ENCODE results near the gene SARNP.

DNA sequence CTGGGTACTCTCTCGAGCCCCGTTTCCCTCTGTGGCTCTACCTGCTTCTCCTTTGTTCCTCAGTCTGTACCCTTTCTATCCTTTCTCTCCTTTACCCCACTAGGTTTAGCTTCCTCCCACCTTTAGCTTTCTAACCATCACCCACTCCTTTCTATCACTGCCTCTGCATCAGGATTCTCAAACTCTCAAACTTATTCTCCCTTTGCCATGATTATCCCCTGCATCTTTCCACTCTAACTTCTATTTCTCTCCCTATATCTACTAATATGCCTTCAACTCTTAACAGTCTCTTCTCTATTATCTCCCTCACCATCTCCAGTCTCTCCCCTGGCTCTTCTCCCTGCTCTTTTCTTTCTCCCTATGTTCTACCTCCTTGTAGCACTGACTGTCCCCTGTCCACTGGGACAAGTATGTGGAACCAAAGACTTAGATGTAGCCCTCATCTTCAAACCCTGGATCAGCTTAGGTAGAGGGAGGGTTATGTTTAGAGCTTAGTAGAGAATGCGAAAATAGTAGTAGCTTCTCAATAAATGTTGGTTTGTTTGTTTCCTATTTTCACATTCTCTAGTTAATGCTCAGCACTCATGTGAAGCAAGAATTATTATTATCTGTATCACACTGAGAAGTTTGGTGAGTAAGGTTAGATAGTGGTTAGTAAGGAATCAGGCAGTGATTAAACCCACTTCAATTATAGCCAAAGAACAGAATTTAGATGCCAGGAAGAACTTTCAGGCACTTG, 71.2 kb downstream of the SARNP start:
- TF ChIP-seq POLR2AphosphoS5 (IDR thresholded peaks at IDR 0.05) (no peak), CTCF (IDR thresholded peaks at IDR 0.05) (no peak), POLR2A (IDR thresholded peaks at IDR 0.05) (no peak)

All from stomach (tissue), 4 donors.